Hematopoietic multipotent progenitor cell (in vitro differentiated cells): ENCODE data around the gene SPHK1. TPM values are rescaled to one million over a fixed set of nuclear protein-coding genes. Genes with fewer than 3 reads are reported as not detected.

Source experiments
- DNase-seq, 3 donors: peaks; one replicate each; pipeline ENCODE4 v3.0.0-alpha.2; 2011 to 2015; ENCODE audit warnings: low read depth in 2 of 3, low spot score in 2 of 3
- total RNA-seq: library from RNA; depleted of rRNA; stranded (reverse); fragments of >200 nt; gene quantifications from one replicate; pipeline ENCODE4 v1.2.3, GENCODE V29; 2012

Gene SPHK1
- total RNA-seq, 1 donor = 7.5 TPM

DNA sequence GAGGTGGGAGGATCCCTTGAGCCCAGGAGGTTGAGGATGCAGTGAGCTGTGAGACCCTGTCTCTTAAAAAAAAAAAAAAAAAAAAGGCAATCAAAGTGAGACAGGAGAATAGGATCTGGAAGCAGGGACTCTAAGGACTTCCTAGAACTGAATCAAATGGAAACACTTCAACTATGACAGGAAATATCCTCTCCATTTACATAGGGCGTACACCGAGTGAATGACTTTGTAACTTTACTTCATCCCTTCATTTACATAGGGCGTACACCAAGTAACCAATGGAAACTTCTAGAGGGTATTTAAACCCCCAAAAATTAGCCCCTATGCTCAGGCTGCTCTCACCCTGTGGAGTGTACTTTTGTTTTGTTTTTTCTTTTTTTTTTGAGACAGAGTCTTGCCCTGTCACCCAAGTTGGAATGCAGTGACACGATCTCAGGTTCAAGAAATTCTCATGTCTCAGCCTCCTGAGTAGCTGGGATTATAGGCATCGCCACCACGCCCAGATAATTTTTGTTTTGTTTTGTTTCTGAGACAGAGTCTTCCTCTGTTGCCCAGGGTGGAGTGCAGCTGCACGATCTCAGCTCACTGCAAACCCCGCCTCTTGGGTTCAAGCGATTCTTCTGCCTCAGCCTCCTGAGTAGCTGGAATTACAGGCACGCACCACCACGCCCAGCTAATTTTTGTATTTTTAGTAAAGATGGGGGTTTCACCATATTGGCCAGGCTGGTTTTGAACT lies 21.1 kb upstream of the SPHK1 start:
- DNase-seq = no peak

DNA sequence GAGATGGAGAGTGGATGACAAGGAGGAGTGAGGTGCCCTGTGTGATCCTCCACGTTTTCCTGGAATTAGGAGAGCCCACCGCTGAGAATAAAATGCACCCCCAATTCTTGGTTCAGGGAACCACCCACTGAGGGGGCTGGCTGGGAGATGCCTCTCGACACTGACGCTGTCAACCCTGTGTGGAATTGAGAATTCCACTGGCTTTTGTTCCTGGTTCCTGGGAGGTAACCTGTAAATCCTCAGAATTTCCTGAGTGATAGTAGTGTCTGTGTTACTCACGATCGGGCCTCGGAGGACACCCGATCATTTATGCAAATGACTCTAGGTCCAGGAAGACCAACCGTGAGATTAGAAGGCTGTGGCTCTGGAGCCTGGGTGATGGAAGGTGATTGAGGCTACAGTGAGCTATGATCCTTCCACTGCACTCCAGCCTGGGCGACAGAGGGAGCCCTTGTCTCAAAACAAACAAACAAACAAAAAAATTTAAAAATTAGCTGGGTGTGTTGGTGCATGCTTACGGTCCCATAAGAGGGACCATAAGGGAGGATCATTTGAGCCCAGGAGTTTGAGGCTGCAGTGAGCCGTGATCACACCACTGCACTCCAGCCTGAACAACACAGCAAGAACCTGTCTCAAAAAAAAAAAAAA lies 19.0 kb upstream of the SPHK1 start:
- DNase-seq = no peak

DNA sequence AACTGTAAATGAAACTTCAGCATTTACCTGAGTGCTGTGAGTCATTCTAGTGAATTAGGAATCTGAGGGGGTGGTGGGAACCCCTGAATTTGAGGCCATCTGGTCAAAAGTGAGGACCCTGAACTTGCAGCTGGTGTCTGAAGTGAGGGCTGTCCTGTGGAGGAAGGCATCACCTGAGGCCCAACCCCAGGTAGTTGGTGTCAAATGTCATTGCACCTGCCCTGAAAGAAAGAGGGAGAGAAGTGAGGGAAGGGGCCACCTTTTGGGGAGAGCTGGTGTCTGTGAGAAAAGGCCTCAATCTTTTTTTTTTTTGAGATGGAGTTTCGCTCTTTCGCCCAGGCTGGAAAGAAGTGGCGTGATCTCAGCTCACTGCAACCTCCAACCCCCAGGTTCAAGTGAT lies 18.2 kb upstream of the SPHK1 start:
- no peak for DNase-seq

DNA sequence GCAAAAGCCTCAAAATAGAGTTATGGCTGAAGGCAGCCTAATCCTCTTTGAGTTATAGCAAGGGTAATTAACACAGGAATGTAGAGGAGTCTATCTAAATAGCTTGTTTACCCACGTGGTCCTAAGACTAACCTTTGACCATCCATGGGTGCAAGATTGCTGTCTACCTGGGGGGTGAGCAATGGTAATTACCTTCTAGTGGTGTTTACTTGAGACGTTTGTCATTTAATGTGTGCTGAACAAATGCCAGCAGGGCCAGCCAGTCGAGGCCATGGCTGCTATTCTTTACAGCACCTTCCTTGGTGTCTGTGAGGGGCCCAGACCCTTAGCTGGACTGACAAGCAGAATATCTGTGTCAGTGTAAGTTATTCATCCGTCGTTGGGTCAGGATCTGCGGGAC lies 16.8 kb upstream of the SPHK1 start:
- no peak for DNase-seq

- no peak for DNase-seq
Observed at GRCh38 chr17:76368545-76368944, 15.9 kb upstream of the SPHK1 start.

GRCh38 chr17:76369379-76369778 lies 15.0 kb upstream of the SPHK1 start:
- DNase-seq = no peak

GRCh38 chr17:76369804-76370203 lies 14.6 kb upstream of the SPHK1 start:
- DNase-seq = no peak

- DNase-seq = no peak
Observed at GRCh38 chr17:76370261-76370993, 14.0 kb upstream of the SPHK1 start.

GRCh38 chr17:76371656-76372628 lies 12.5 kb upstream of the SPHK1 start:
- DNase-seq = no peak

DNA sequence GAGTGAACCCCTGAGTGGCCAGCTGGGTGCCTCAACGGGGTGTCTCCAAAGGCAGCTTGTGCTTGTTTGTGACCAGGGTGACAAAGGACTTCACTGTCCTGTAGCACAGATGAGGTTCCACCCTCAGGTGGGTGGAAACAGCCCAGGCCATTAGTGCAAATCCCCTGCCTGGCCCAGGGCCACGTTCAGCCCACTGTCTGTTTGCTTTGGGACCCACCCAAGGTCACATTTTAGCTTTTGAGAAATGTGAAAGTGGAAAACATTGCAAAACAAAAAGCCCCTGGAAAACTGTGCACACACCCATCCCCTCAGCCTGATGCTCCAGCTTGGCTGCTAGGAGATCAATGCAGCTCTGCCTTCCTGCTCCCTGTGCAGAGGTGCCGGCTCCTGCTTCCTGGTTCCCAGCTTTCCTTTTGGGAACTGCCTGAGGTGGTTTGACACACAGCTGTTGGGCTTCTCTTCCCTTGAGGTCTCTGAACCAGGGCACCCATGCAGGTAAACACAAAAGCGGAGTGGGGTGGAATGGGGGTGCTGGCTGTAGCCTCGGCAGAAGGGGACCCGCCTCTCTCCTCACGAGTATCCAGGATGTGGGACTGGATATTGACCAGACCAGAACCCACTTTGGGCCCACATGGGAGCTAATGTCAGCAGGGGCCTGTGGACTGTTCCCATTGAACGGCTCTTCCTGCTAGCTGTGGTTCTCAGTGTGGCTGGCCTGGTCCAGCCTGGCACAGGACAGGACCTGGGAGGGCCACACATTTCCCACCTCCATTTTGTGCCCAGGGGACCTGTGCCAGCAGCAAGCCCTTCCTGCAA lies 7.9 kb upstream of the SPHK1 start:
- no peak for DNase-seq

DNA sequence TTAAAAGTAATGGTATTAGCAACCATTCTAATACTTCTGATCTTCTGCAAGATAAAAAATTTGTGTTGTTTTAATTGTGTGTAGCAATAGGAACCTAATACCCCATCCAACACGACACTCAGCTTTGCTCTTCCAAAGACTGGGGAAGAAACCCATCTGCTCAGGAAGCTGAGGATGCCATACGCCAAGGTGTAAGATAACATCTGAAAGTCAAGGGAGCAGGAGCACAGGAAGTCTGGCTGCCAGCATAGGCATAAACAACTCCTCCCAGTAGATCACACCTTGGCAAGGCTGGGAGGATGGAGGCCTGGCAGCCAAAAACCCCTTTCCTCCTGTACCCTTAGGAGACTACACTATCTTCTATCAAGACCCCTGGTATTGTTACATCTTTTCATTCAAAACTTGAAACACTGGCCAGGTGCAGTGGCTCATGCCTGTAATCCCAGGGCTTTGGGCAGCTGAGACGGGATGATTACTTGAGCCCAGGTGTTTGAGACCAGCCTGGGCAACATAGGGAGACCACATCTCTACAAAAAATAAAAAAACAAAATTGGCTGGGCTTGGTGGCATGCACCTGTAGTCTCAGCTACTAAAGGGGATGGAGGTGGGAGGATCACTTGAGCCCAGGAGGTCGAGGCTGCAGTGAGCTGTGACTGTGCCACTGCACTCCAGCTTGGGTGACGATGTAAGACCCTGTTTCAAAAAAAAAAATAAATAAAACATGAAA lies 5.7 kb upstream of the SPHK1 start:
- peak in 2 of 3 donors; percentile 15 to 66 for DNase-seq

DNA sequence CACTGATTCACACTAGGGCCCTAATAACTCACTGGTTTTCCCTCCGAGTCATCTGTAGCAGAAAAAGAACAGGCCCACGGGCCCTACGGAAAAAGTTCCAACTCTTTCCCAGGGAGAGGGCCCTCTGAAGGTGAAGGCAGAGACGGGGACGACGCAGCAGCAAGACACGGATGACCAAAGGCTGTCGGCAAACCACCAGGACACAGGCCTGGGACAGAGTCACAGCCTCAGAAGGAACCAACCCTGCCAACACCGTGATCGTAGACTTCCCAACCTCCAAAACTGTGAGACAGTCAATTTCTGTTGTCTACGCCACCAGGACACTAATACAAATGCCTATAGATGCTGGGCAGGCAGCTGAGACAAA lies 5.2 kb upstream of the SPHK1 start:
- DNase-seq = no peak

- DNase-seq = no peak
Observed at GRCh38 chr17:76379646-76380376, 4.6 kb upstream of the SPHK1 start.

GRCh38 chr17:76381633-76382350 lies 2.6 kb upstream of the SPHK1 start:
- DNase-seq = peak in 2 of 3 donors; percentile 44 to 68

- peak in 1 of 3 donors; percentile 20 for DNase-seq
Observed at GRCh38 chr17:76382351-76382802, 2.0 kb upstream of the SPHK1 start.

- peak in 2 of 3 donors; percentile 38 to 53 for DNase-seq
Observed at GRCh38 chr17:76382803-76383545, 1.4 kb upstream of the SPHK1 start.
